DOHH2 (cell line): Measurements from ENCODE around the gene RMND5A.
"Not testable (repeated sequence)": the region's sequence is repeated elsewhere in the genome, so short reads cannot be mapped to it uniquely, and the experiment has no call there.

ENCODE experiments used
- H3F3A ChIP-seq: fragments of 200-600 bp; sonication (generic), shearing (Covaris generic); 2 replicates; pipeline ENCODE4 v1.6.0; 2016; ENCODE audit warnings: antibody characterized with exemption, mild to moderate bottlenecking; ENCODE audit not compliant: control insufficient read depth, insufficient read depth
- H3K27ac ChIP-seq: fragments of 200-600 bp; sonication (generic); 2 replicates; pipeline ENCODE4 v1.5.1; 2014; ENCODE audit warnings: low read depth, mild to moderate bottlenecking, low read length, moderate library complexity
- H3K27me3 ChIP-seq: fragments of 200-600 bp; sonication (generic); 2 replicates; pipeline ENCODE4 v1.6.1; 2014; ENCODE audit warnings: mild to moderate bottlenecking, low read length, mixed read lengths; ENCODE audit not compliant: control insufficient read depth
- H3K36me3 ChIP-seq: fragments of 200-600 bp; sonication (generic); 2 replicates; pipeline ENCODE4 v1.6.1; 2014; ENCODE audit warnings: mild to moderate bottlenecking, low read length, moderate library complexity, mixed read lengths; ENCODE audit not compliant: control insufficient read depth
- H3K4me1 ChIP-seq: fragments of 200-600 bp; sonication (generic); 2 replicates; pipeline ENCODE4 v1.6.1; 2014; ENCODE audit warnings: mild to moderate bottlenecking, low read length, mixed read lengths; ENCODE audit not compliant: control insufficient read depth
- H3K4me2 ChIP-seq: fragments of 200-600 bp; sonication (generic); 2 replicates; pipeline ENCODE4 v1.6.0; 2014; ENCODE audit warnings: mild to moderate bottlenecking, low read length, moderate library complexity
- H3K4me3 ChIP-seq: fragments of 200-600 bp; sonication (generic); 2 replicates; pipeline ENCODE4 v1.5.1; 2014; ENCODE audit warnings: mild to moderate bottlenecking, low read length, mixed read lengths
- H3K79me2 ChIP-seq: fragments of 200-600 bp; sonication (generic); 2 replicates; pipeline ENCODE4 v1.6.1; 2014; ENCODE audit warnings: mild to moderate bottlenecking, low read length, mixed read lengths; ENCODE audit not compliant: control insufficient read depth
- H3K9me2 ChIP-seq: fragments of 200-600 bp; sonication (generic); replicated peaks from 2 replicates; pipeline ENCODE4 v1.6.1; 2014; ENCODE audit warnings: mild to moderate bottlenecking, low read length, mixed read lengths; ENCODE audit not compliant: control insufficient read depth
- H3K9me3 ChIP-seq: fragments of 200-600 bp; sonication (generic); 2 replicates; pipeline ENCODE4 v1.6.1; 2014; ENCODE audit warnings: antibody characterized with exemption, low read length, mixed read lengths; ENCODE audit not compliant: control insufficient read depth, insufficient read depth
- H4K20me1 ChIP-seq: fragments of 200-600 bp; sonication (generic); 2 replicates; pipeline ENCODE4 v1.6.0; 2014; ENCODE audit warnings: low read depth, mild to moderate bottlenecking, antibody characterized with exemption, low read length, moderate library complexity; ENCODE audit not compliant: control insufficient read depth, insufficient read depth
- EZH2phosphoT487 ChIP-seq: fragments of 200-600 bp; sonication (generic); IDR thresholded peaks from 2 replicates; pipeline ENCODE4 v1.6.1; 2017; ENCODE audit warnings: borderline replicate concordance, mild to moderate bottlenecking, antibody characterized with exemption, low read length, moderate library complexity, mixed read lengths
- TF ChIP-seq, protein P1 (sequence below): fragments of 200-600 bp; sonication (generic); IDR thresholded peaks from one replicate; pipeline ENCODE4 v1.5.1; 2014; ENCODE audit warnings: antibody characterized with exemption, mild to moderate bottlenecking, low read depth, low read length; ENCODE audit not compliant: poor library complexity, severe bottlenecking

RMND5A gene

GRCh38 chr2:86704459-86704971, 15.6 kb upstream of the RMND5A start:
- no peaks in the 10 kb centered on the region for H3F3A ChIP-seq
- H3K27me3 ChIP-seq: no peaks in the 10 kb centered on the region
- no peaks in the 10 kb centered on the region for H4K20me1 ChIP-seq
- no peak overlapping the region for H3K4me2 ChIP-seq
- no peak overlapping the region for H3K4me3 ChIP-seq
- H3K27ac ChIP-seq: no peak overlapping the region
- no peaks in the 10 kb centered on the region for H3K79me2 ChIP-seq
- no peaks in the 10 kb centered on the region for H3K36me3 ChIP-seq
- H3K9me3 ChIP-seq: no peaks in the 10 kb centered on the region
- no peaks in the 10 kb centered on the region for H3K4me1 ChIP-seq
- TF ChIP-seq, protein P1, sequence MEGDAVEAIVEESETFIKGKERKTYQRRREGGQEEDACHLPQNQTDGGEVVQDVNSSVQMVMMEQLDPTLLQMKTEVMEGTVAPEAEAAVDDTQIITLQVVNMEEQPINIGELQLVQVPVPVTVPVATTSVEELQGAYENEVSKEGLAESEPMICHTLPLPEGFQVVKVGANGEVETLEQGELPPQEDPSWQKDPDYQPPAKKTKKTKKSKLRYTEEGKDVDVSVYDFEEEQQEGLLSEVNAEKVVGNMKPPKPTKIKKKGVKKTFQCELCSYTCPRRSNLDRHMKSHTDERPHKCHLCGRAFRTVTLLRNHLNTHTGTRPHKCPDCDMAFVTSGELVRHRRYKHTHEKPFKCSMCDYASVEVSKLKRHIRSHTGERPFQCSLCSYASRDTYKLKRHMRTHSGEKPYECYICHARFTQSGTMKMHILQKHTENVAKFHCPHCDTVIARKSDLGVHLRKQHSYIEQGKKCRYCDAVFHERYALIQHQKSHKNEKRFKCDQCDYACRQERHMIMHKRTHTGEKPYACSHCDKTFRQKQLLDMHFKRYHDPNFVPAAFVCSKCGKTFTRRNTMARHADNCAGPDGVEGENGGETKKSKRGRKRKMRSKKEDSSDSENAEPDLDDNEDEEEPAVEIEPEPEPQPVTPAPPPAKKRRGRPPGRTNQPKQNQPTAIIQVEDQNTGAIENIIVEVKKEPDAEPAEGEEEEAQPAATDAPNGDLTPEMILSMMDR: no peak
- no peak for TF ChIP-seq EZH2phosphoT487
- H3K9me2 ChIP-seq: no peaks in the 10 kb centered on the region

- H3K27ac ChIP-seq: no peak overlapping the region
- no peaks in the 10 kb centered on the region for H4K20me1 ChIP-seq
- no peak overlapping the region for H3K4me3 ChIP-seq
- no peaks in the 10 kb centered on the region for H3K27me3 ChIP-seq
- H3K79me2 ChIP-seq: no peaks in the 10 kb centered on the region
- no peaks in the 10 kb centered on the region for H3F3A ChIP-seq
- TF ChIP-seq, protein P1: no peak
- TF ChIP-seq EZH2phosphoT487: no peak
- no peaks in the 10 kb centered on the region for H3K36me3 ChIP-seq
- no peaks in the 10 kb centered on the region for H3K4me1 ChIP-seq
- no peak overlapping the region for H3K4me2 ChIP-seq
- no peaks in the 10 kb centered on the region for H3K9me2 ChIP-seq
- no peaks in the 10 kb centered on the region for H3K9me3 ChIP-seq
Measured at GRCh38 chr2:86706220-86706619, 13.9 kb upstream of the RMND5A start.

DNA sequence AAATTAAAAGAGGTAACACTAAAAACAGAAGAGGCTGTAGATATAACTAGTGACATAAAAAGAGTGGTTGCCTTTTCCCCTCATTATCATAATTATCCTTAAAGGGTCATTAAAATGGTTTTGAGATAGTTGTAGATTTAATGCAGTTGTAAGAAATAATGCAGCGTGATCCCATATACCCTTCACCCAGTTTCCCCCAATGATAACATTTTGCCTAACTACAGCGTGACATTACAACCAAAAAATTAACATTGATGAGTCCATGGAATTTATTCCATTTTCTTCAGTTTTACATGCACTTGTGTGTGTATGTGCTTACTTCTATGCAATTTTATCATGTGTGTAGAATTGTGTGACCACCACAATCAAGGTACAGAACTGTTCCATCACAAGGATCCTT, 13.2 kb upstream of the RMND5A start:
- H3K27me3 ChIP-seq: no peaks in the 10 kb centered on the region
- no peak for TF ChIP-seq EZH2phosphoT487
- TF ChIP-seq, protein P1: no peak
- H3K36me3 ChIP-seq: no peaks in the 10 kb centered on the region
- H3K4me1 ChIP-seq: no peaks in the 10 kb centered on the region
- H3K4me3 ChIP-seq: no peak overlapping the region
- no peaks in the 10 kb centered on the region for H3K79me2 ChIP-seq
- no peak overlapping the region for H3K27ac ChIP-seq
- H3F3A ChIP-seq: no peaks in the 10 kb centered on the region
- H3K9me2 ChIP-seq: no peaks in the 10 kb centered on the region
- no peaks in the 10 kb centered on the region for H3K9me3 ChIP-seq
- H3K4me2 ChIP-seq: no peak overlapping the region
- no peaks in the 10 kb centered on the region for H4K20me1 ChIP-seq

GRCh38 chr2:86708126-86708525, 12.0 kb upstream of the RMND5A start:
- not testable (repeated sequence) for H3K79me2 ChIP-seq, H3K36me3 ChIP-seq, H3K4me3 ChIP-seq, H3K27me3 ChIP-seq, H3K4me1 ChIP-seq, H4K20me1 ChIP-seq, H3K9me2 ChIP-seq, H3K4me2 ChIP-seq, H3K9me3 ChIP-seq, H3K27ac ChIP-seq, H3F3A ChIP-seq

DNA sequence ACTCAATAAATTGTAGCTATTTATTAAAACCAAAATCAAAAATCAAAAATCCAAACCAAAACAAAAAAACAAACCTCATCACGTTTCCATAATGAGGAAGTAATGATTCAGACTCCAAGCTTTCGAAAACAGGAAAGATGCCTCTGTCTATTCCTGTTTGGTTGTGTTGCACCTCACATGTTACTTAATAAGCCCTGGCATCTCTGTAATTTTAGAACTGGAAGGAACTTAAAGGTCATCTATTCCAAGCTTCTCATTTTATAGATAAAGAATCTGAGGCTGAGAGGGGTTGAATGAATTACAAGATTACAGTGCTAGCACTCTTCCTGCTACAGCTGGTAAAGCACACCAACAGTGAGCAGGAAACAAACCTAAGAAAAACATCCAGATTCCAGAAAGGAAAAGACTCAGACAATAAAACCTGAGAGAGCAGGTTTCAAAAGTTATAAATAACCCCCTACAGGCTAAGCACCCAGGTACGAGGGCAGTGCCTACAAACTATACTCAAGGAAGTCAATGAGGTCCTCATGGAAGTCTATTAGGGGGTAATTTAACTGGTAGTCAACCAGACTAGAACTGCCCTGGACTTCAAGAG, 5.4 kb upstream of the RMND5A start:
- H3K4me3 ChIP-seq, H3K4me1 ChIP-seq, H3K27ac ChIP-seq, H4K20me1 ChIP-seq, H3K9me3 ChIP-seq, H3K79me2 ChIP-seq, H3K27me3 ChIP-seq, H3K4me2 ChIP-seq, H3K36me3 ChIP-seq, H3K9me2 ChIP-seq, H3F3A ChIP-seq: not testable (repeated sequence)

DNA sequence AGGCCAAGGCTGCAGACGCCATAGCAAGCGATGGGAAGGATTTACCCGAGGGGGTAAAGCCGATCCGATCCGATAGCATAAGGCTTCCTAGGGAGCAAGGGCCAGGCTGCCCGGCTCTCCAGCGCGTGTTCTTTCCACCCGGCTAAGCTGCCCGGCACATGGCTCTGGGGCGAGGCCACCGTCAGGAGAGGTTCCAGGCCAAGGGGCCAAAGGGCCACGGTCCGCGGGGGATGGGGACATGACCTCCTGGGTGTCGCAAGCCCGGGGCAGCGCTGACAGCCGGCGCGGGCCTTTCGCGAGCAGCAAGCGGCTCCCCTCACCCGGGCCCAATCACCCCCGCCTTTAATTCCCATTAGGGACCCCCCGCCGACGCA, 841 bp upstream of the RMND5A start:
- H3K9me3 ChIP-seq, H3K36me3 ChIP-seq, H3K4me1 ChIP-seq, H3F3A ChIP-seq, H3K27ac ChIP-seq, H3K27me3 ChIP-seq, H4K20me1 ChIP-seq, H3K9me2 ChIP-seq: not testable (repeated sequence)
- H3K4me3 ChIP-seq: peak overlapping the region; percentile 80
- H3K4me2 ChIP-seq: peak overlapping the region; percentile 36; the same call in 1 of the 2 replicates
- peaks cover 17% of the 10 kb centered on the region for H3K79me2 ChIP-seq
